ENCODE results near the gene RTP5. TPM values are rescaled to one million over a fixed set of nuclear protein-coding genes. Genes with fewer than 3 reads are reported as not detected.
"Not testable (repeated sequence)": the region's sequence is repeated elsewhere in the genome, so short reads cannot be mapped to it uniquely, and the experiment has no call there.

The RTP5 gene
- not detected for total RNA-seq

- no peaks in the 10 kb centered on the region for H3K9me3 ChIP-seq
- 31 to 56% methylated on average over 4 to 12 of the region's 33 CpGs for WGBS, 2 donors (ENCODE audit: low coverage in 1 of 2)
- H3K4me3 ChIP-seq: no peak within 1 kb of the TSS
- no peaks in the 10 kb centered on the region for H3K36me3 ChIP-seq
- no peak for ATAC-seq
- peaks cover 0 to 11% (median 0%) of the 10 kb centered on the region in 3 donors for H3K4me1 ChIP-seq
- peaks cover 89% of the 10 kb centered on the region for H3K27me3 ChIP-seq
- no peak within 1 kb of the TSS for H3K27ac ChIP-seq
- no peak for TF ChIP-seq POLR2A (IDR thresholded peaks at IDR 0.05)
- TF ChIP-seq, protein P1, sequence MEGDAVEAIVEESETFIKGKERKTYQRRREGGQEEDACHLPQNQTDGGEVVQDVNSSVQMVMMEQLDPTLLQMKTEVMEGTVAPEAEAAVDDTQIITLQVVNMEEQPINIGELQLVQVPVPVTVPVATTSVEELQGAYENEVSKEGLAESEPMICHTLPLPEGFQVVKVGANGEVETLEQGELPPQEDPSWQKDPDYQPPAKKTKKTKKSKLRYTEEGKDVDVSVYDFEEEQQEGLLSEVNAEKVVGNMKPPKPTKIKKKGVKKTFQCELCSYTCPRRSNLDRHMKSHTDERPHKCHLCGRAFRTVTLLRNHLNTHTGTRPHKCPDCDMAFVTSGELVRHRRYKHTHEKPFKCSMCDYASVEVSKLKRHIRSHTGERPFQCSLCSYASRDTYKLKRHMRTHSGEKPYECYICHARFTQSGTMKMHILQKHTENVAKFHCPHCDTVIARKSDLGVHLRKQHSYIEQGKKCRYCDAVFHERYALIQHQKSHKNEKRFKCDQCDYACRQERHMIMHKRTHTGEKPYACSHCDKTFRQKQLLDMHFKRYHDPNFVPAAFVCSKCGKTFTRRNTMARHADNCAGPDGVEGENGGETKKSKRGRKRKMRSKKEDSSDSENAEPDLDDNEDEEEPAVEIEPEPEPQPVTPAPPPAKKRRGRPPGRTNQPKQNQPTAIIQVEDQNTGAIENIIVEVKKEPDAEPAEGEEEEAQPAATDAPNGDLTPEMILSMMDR (IDR thresholded peaks at IDR 0.05): no peak
- no peak for TF ChIP-seq POLR2AphosphoS5 (IDR thresholded peaks at IDR 0.05)
These were observed at the start of gene RTP5 for GRCh38 chr2:241869087-241869961. Gene RTP5 (plus strand): TSS chr2:241869729. CDS start chr2:241869757, 28 bp downstream.

DNA sequence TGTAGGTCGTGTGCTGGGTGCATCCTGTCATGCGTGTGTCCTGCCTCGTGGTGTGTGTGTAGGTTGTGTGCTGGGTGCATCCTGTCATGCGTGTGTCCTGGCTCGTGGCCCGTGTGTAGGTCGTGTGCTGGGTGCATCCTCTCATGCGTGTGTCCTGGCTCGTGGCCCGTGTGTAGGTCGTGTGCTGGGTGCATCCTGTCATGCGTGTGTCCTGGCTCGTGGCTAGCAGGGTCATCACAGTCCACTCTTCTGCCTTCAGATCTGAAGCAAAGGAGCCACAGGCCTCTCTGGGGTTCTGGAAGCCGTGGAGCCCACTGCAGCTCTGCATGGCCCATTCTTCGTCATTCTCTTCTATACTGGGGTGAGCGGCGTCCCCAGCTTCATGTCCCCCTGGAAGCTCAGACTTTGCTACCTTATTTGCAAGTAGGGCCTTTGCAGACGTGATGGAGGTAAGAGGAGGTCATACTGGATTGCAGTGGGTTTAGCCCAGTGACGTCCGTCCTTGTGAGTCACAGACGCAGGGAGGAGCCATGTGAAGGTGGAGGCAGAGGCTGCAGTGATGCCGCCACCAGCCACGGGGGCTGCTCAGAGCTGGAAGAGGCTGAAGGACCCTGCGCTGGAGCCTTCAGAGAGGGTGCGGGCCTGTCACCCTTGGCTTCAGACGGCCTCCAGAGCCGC is 49.4 kb upstream of the RTP5 start:
- peaks cover 63% of the 10 kb centered on the region for H3K27me3 ChIP-seq
- no CpG with 5 or more reads among the region's 27 CpGs for WGBS, 2 donors (ENCODE audit: low coverage in 1 of 2)
- not testable (repeated sequence) for ATAC-seq, H3K9me3 ChIP-seq, H3K36me3 ChIP-seq, H3K4me1 ChIP-seq, H3K27ac ChIP-seq, H3K4me3 ChIP-seq

GRCh38 chr2:241820625-241821384 is 48.7 kb upstream of the RTP5 start:
- no peak for ATAC-seq
- no peak for TF ChIP-seq POLR2A (IDR thresholded peaks at IDR 0.05)
- TF ChIP-seq EP300 (IDR thresholded peaks at IDR 0.05): no peak
- TF ChIP-seq, protein P1 (IDR thresholded peaks at IDR 0.05): no peak
- no peak for TF ChIP-seq POLR2AphosphoS5 (IDR thresholded peaks at IDR 0.05)
- H3K4me3 ChIP-seq: no peak overlapping the region
- 64 to 86% methylated on average over 7 of the region's 31 CpGs for WGBS, 2 donors (ENCODE audit: low coverage in 1 of 2)
- H3K4me1 ChIP-seq: no peaks in the 10 kb centered on the region
- H3K9me3 ChIP-seq: no peaks in the 10 kb centered on the region
- H3K27ac ChIP-seq: no peak overlapping the region
- H3K27me3 ChIP-seq: peaks cover 56% of the 10 kb centered on the region
- H3K36me3 ChIP-seq: no peaks in the 10 kb centered on the region

- Histone ChIP-seq H3K9me3 (peaks cover 0 to 2% (median 0%) of the 10 kb centered on the region in 3 donors), H3K4me1 (no peaks in the 10 kb centered on the region), H3K4me3 (no peak overlapping the region), H3K27me3 (peaks cover 55% of the 10 kb centered on the region), H3K27ac (no peak overlapping the region), H3K36me3 (no peaks in the 10 kb centered on the region)
- TF ChIP-seq POLR2A (IDR thresholded peaks at IDR 0.05): no peak
- no peak for TF ChIP-seq POLR2AphosphoS5 (IDR thresholded peaks at IDR 0.05)
- no peak for TF ChIP-seq EP300 (IDR thresholded peaks at IDR 0.05)
- TF ChIP-seq, protein P1 (IDR thresholded peaks at IDR 0.05): no peak
- WGBS, 2 donors (ENCODE audit: low coverage in 1 of 2): 57 to 93% methylated on average over 3 to 4 of the region's 28 CpGs
- ATAC-seq: no peak
These were observed 47.9 kb upstream of the RTP5 start for GRCh38 chr2:241821460-241822263.

DNA sequence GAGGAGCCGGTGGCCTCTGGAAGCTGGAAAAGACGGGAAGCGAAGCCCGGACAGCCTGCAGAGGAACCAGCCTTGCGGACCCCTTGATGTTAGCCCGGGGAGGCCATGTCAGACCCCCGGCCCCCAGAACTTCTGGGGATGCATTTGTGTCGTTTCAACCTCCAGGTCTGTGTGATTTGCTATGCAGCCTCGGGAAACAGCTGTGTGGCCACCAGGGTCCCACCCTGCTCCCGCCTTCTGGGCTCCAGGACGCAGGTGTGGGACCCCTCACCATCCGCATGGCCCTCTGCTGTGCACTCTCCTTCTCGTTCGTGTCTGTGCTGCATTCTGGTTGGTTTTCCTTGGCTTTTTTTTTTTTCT is 47.3 kb upstream of the RTP5 start:
- Histone ChIP-seq H3K27me3 (peaks cover 51% of the 10 kb centered on the region), H3K4me3 (no peak overlapping the region), H3K27ac (no peak overlapping the region), H3K9me3 (peaks cover 0 to 8% (median 0%) of the 10 kb centered on the region in 3 donors), H3K36me3 (no peaks in the 10 kb centered on the region), H3K4me1 (no peaks in the 10 kb centered on the region)
- WGBS, 2 donors (ENCODE audit: low coverage in 1 of 2): 44 to 83% methylated on average over 4 to 14 of the region's 14 CpGs
- no peak for ATAC-seq
- TF ChIP-seq, protein P1 (IDR thresholded peaks at IDR 0.05): no peak
- TF ChIP-seq EP300 (IDR thresholded peaks at IDR 0.05) (no peak), POLR2AphosphoS5 (IDR thresholded peaks at IDR 0.05) (no peak), POLR2A (IDR thresholded peaks at IDR 0.05) (no peak)

- peaks cover 0 to 18% (median 0%) of the 10 kb centered on the region in 3 donors for H3K9me3 ChIP-seq
- not testable (repeated sequence) for H3K36me3 ChIP-seq, H3K4me1 ChIP-seq, ATAC-seq, H3K4me3 ChIP-seq, H3K27ac ChIP-seq
- 84 to 85% methylated on average over 25 to 26 of the region's 45 CpGs for WGBS, 2 donors (ENCODE audit: low coverage in 1 of 2)
- peaks cover 37% of the 10 kb centered on the region for H3K27me3 ChIP-seq
These were observed 45.7 kb upstream of the RTP5 start for GRCh38 chr2:241823531-241824437.

All from gastroesophageal sphincter (tissue), 4 donors.